Measurements from ENCODE around the gene WDR91. TPM values are rescaled to one million over a fixed set of nuclear protein-coding genes. Genes with fewer than 3 reads are reported as not detected.

WDR91 gene
- total RNA-seq, 3 donors from 2014 or later (not counting 1 experiment from before 2014, with no cell fraction given): 28.7 to 42.0 (median 39.2) TPM

DNA sequence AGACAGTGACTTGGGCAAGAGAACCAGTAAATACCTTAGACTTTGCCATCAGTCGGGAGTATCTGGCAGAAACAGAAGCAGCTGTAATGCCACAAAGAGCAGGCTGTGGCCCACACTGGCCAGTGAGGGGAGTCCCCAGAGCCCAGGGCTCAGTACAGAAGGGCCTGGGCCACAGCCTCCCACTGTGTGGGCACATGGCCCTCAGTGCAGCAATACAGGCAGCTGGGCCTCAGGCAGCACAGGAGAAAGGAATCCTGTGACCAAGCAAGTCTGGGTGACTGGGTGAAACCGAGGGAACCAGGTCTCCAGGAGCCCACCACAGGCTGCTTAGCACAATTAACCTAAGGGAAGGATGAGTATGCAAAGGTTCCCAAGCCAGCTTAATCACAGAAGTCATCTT, 14.0 kb downstream of the WDR91 start:
- WGBS (ENCODE audit: insufficient coverage): 90% methylated on average over 2 of the region's 2 CpGs
- no peak overlapping the region for H3K4me3 Mint-ChIP-seq
- intact Hi-C loops (cut with micrococcal nuclease): no loop called here
- H3K27me3 Mint-ChIP-seq (ENCODE audit: low read depth in 2 of 2): no peaks in the 10 kb centered on the region
- peaks cover 69% of the 10 kb centered on the region for H3K36me3 ChIP-seq (ENCODE audit: control insufficient read depth, insufficient read depth, low read length)
- H3K9me3 Mint-ChIP-seq: no peaks in the 10 kb centered on the region
- TF ChIP-seq, protein P1, sequence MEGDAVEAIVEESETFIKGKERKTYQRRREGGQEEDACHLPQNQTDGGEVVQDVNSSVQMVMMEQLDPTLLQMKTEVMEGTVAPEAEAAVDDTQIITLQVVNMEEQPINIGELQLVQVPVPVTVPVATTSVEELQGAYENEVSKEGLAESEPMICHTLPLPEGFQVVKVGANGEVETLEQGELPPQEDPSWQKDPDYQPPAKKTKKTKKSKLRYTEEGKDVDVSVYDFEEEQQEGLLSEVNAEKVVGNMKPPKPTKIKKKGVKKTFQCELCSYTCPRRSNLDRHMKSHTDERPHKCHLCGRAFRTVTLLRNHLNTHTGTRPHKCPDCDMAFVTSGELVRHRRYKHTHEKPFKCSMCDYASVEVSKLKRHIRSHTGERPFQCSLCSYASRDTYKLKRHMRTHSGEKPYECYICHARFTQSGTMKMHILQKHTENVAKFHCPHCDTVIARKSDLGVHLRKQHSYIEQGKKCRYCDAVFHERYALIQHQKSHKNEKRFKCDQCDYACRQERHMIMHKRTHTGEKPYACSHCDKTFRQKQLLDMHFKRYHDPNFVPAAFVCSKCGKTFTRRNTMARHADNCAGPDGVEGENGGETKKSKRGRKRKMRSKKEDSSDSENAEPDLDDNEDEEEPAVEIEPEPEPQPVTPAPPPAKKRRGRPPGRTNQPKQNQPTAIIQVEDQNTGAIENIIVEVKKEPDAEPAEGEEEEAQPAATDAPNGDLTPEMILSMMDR (IDR thresholded peaks at IDR 0.05): no peak
- H3K4me1 Mint-ChIP-seq: no peaks in the 10 kb centered on the region
- peaks cover 13% of the 10 kb centered on the region for H3K36me3 Mint-ChIP-seq
- H3K27ac Mint-ChIP-seq: no peak overlapping the region
- DNase-seq (no peak), ATAC-seq (no peak)
- no peak overlapping the region for H3K27ac ChIP-seq (ENCODE audit: low read length)
- no peaks in the 10 kb centered on the region for H3K4me1 ChIP-seq (ENCODE audit: control insufficient read depth, insufficient read depth, low read length)
- H3K9me3 ChIP-seq (ENCODE audit: control insufficient read depth, insufficient read depth, low read length): no peaks in the 10 kb centered on the region
- H3K4me3 ChIP-seq (ENCODE audit: low read length): no peak overlapping the region
- no peaks in the 10 kb centered on the region for H3K27me3 ChIP-seq (ENCODE audit: control insufficient read depth, insufficient read depth, low read length)

GRCh38 chr7:135195968-135196629, 15.2 kb downstream of the WDR91 start:
- Mint-ChIP-seq H3K4me3 (no peak overlapping the region), H3K36me3 (peaks cover 13% of the 10 kb centered on the region), H3K9me3 (no peaks in the 10 kb centered on the region), H3K27me3 (ENCODE audit: low read depth in 2 of 2) (no peaks in the 10 kb centered on the region), H3K27ac (no peak overlapping the region), H3K4me1 (no peaks in the 10 kb centered on the region)
- Histone ChIP-seq H3K4me3 (ENCODE audit: low read length) (no peak overlapping the region), H3K27me3 (ENCODE audit: control insufficient read depth, insufficient read depth, low read length) (no peaks in the 10 kb centered on the region), H3K36me3 (ENCODE audit: control insufficient read depth, insufficient read depth, low read length) (peaks cover 66% of the 10 kb centered on the region), H3K9me3 (ENCODE audit: control insufficient read depth, insufficient read depth, low read length) (no peaks in the 10 kb centered on the region), H3K4me1 (ENCODE audit: control insufficient read depth, insufficient read depth, low read length) (no peaks in the 10 kb centered on the region), H3K27ac (ENCODE audit: low read length) (no peak overlapping the region)
- DNase-seq: no peak
- no peak for ATAC-seq
- intact Hi-C loops (cut with micrococcal nuclease): no loop called here
- TF ChIP-seq, protein P1 (IDR thresholded peaks at IDR 0.05): no peak
- 96% methylated on average over 14 of the region's 14 CpGs for WGBS (ENCODE audit: insufficient coverage)

DNA sequence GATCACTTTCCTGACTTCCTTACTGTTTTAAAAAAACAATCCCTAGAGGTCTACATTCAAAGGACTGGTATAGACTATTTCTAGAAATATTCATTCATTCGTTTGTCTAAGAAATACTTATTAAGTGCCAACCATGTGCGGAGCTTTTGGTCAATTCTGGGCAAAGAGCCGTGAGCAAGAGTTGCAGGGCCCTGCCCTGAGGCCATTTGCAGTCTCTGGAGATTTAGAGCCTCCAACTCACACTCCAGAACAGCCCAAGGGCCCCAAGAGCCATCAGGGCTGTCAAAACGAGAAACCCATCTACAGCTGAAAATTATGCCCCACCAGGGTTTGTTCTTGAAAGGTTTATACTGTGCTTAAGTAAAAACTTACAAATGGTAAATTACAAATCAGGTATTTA, 16.2 kb downstream of the WDR91 start:
- Mint-ChIP-seq H3K4me1 (peaks cover 0 to 4% of the 10 kb centered on the region in 2 donors), H3K4me3 (no peak overlapping the region), H3K9me3 (no peaks in the 10 kb centered on the region), H3K27me3 (ENCODE audit: low read depth in 2 of 2) (no peaks in the 10 kb centered on the region), H3K27ac (no peak overlapping the region), H3K36me3 (peaks cover 21% of the 10 kb centered on the region)
- DNase-seq (no peak), ATAC-seq (no peak)
- TF ChIP-seq, protein P1 (IDR thresholded peaks at IDR 0.05): no peak
- WGBS (ENCODE audit: insufficient coverage): 92% methylated on average over 3 of the region's 4 CpGs
- H3K36me3 ChIP-seq (ENCODE audit: control insufficient read depth, insufficient read depth, low read length): peaks cover 66% of the 10 kb centered on the region
- intact Hi-C loops (cut with micrococcal nuclease): no loop called here
- no peaks in the 10 kb centered on the region for H3K9me3 ChIP-seq (ENCODE audit: control insufficient read depth, insufficient read depth, low read length)
- H3K27me3 ChIP-seq (ENCODE audit: control insufficient read depth, insufficient read depth, low read length): no peaks in the 10 kb centered on the region
- H3K4me1 ChIP-seq (ENCODE audit: control insufficient read depth, insufficient read depth, low read length): no peaks in the 10 kb centered on the region
- H3K4me3 ChIP-seq (ENCODE audit: low read length): no peak overlapping the region
- no peak overlapping the region for H3K27ac ChIP-seq (ENCODE audit: low read length)
